ENCODE results near the gene OVOL3.
"Not testable (repeated sequence)": the region's sequence is repeated elsewhere in the genome, so short reads cannot be mapped to it uniquely, and the experiment has no call there.

Gene OVOL3

GRCh38 chr19:36110487-36111199 lies at the start of gene OVOL3:
Gene OVOL3 (plus strand): TSS chr19:36111143. CDS start chr19:36111203, 60 bp downstream.
- no peaks in the 10 kb centered on the region for H3K9me3 Mint-ChIP-seq
- no peak within 1 kb of the TSS for H3K27ac Mint-ChIP-seq
- H3K4me3 Mint-ChIP-seq: no peak within 1 kb of the TSS
- H3K4me1 Mint-ChIP-seq: peaks cover 18 to 23% of the 10 kb centered on the region in 2 donors
- ATAC-seq (replicated peaks) (no peak), DNase-seq (no peak)
- no peaks in the 10 kb centered on the region for H3K27me3 Mint-ChIP-seq
- H3K36me3 Mint-ChIP-seq: peaks cover 13 to 51% of the 10 kb centered on the region in 2 donors

DNA sequence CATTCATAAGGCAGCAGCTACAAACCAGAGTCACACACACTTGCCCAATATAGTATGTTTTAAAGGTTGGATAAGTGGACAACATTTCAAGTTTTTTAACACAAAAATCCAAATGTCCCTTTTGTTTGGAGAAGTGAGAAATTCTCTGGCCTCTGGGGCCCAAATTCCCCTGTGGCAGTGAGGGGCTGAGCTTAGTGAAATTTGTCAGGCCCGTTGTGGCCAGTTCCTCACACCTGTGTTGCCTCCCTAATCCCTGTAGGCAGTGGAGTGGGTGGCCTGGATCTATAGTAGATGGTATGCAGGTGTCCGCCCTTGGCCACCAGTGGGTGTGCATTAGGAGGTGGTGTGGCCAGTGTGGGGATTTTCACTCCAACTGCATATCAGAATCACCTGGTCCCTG lies 49.6 kb upstream of the OVOL3 start:
- H3K4me1 Mint-ChIP-seq: peaks cover 5 to 7% of the 10 kb centered on the region in 2 donors
- H3K36me3 Mint-ChIP-seq: peaks cover 4 to 21% of the 10 kb centered on the region in 2 donors
- no peaks in the 10 kb centered on the region for H3K27me3 Mint-ChIP-seq
- no peaks in the 10 kb centered on the region for H3K9me3 Mint-ChIP-seq
- DNase-seq (no peak), ATAC-seq (replicated peaks) (peak in 1 of 2 donors; percentile 51)
- H3K4me3 Mint-ChIP-seq: no peak overlapping the region
- no peak overlapping the region for H3K27ac Mint-ChIP-seq

DNA sequence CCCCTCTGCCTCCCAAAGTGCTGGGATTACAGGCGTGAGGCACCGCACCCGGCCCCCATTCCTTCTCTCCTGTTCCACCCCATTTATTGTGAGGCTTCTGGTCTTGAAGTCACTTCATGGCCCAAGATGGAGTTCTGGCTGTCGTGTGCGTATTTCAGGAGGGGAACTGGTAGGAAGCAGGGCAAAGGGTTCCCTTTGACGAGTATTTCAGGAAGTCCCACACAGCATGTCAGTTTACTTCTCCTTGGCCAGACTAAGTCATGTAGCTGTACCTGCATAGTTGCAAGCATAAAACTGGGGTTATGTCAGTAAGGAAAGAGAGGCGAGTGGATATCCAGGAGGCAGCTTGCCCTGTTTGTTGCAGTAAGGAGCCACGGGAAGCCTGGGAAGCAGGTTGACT lies 46.1 kb upstream of the OVOL3 start:
- no peaks in the 10 kb centered on the region for H3K27me3 Mint-ChIP-seq
- no peak for ATAC-seq (replicated peaks)
- H3K4me3 Mint-ChIP-seq: no peak overlapping the region
- no peak for DNase-seq
- H3K27ac Mint-ChIP-seq: no peak overlapping the region
- peaks cover 7 to 21% of the 10 kb centered on the region in 2 donors for H3K36me3 Mint-ChIP-seq
- no peaks in the 10 kb centered on the region for H3K9me3 Mint-ChIP-seq
- peaks cover 5 to 6% of the 10 kb centered on the region in 2 donors for H3K4me1 Mint-ChIP-seq

GRCh38 chr19:36067681-36068080 lies 43.3 kb upstream of the OVOL3 start:
- no peaks in the 10 kb centered on the region for H3K9me3 Mint-ChIP-seq
- ATAC-seq (replicated peaks) (no peak), DNase-seq (no peak)
- no peak overlapping the region for H3K4me3 Mint-ChIP-seq
- H3K27ac Mint-ChIP-seq: no peak overlapping the region
- peaks cover 5% of the 10 kb centered on the region in 2 donors for H3K4me1 Mint-ChIP-seq
- H3K27me3 Mint-ChIP-seq: no peaks in the 10 kb centered on the region
- peaks cover 8 to 16% of the 10 kb centered on the region in 2 donors for H3K36me3 Mint-ChIP-seq

DNA sequence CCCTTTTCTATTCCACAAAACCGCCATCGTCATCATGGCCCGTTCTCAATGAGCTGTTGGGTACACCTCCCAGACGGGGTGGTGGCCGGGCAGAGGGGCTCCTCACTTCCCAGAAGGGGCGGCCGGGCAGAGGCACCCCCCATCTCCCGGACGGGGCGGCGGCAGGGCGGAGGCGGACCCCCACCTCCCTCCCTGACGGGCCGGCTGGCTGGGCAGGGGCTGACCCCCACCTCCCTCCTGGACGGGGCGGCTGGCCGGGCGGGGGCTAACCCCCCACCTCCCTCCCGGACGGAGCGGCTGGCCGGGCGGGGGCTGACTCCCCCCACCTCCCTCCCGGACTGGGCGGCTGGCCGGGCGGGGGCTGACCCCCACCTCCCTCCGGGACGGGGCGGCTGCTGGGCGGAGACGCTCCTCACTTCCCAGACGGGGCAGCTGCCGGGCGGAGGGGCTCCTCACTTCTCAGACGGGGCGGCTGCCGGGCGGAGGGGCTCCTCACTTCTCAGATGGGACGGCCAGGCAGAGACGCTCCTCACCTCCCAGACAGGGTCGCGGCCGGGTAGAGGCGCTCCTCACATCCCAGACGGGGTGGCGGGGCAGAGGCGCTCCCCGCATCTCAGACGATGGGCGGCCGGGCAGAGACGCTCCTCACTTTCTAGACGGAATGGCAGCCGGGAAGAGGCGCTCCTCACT lies 42.0 kb upstream of the OVOL3 start:
- H3K9me3 Mint-ChIP-seq; H3K27ac Mint-ChIP-seq; H3K4me1 Mint-ChIP-seq; DNase-seq; H3K27me3 Mint-ChIP-seq; ATAC-seq (replicated peaks); H3K4me3 Mint-ChIP-seq: not testable (repeated sequence)
- peaks cover 8 to 16% of the 10 kb centered on the region in 2 donors for H3K36me3 Mint-ChIP-seq

DNA sequence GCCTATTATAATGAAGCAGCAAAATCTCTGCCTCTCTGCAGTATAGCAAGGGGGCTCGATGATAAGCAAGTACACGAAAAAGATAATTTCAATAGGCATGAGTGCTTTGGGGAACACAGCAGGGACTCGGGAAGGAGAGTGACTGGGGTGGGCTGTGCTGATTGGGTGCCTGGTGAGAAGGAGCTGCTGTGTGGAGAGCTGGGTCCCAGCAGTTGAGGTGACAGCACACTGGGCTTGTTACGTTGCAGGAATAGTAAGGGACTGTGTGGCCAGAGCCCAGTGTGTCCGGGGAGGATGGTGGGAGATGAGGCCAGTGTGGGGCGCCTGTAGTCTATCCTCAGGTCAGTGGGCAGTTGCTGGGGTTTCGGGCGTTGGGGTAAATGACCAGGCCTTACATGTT lies 38.9 kb upstream of the OVOL3 start:
- H3K4me1 Mint-ChIP-seq: no peaks in the 10 kb centered on the region
- H3K27ac Mint-ChIP-seq: no peak overlapping the region
- H3K36me3 Mint-ChIP-seq: peaks cover 5 to 16% of the 10 kb centered on the region in 2 donors
- no peaks in the 10 kb centered on the region for H3K9me3 Mint-ChIP-seq
- no peak for ATAC-seq (replicated peaks)
- H3K27me3 Mint-ChIP-seq: no peaks in the 10 kb centered on the region
- H3K4me3 Mint-ChIP-seq: no peak overlapping the region
- DNase-seq: no peak

DNA sequence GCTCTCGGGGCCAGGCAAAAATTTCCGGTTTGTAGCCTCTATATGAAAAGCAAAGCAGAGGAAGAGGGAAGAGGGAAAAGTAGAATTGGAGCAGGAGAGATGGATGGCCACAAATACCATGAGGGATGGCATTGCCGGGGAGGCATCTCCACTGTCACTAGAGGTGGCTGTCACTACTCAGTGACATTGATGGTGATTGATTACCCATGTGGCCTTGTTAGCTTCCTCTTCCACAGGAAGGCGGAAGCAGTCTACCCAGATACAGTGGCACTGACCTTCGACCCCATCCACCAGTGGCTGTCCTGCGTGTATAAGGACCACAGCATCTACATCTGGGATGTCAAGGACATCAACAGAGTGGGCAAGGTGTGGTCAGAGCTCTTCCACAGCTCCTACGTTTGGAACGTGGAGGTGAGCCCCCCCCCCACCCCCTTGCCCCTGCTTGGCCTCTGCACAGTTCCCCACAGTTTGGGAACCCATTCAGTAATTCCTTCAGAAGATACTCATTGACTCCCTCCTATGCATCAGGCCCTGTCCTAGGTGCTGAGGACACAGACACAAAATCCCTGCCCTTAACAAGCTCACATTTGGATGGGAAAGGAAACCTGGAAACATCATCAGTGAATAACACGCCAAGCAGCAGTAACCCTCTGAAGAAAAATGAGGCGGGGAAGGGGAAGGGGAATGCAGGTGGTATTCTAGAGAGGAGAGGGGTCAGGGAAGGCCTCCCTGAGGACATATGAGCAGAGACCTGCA lies 37.6 kb upstream of the OVOL3 start:
- DNase-seq (no peak), ATAC-seq (replicated peaks) (no peak)
- Mint-ChIP-seq H3K9me3 (no peaks in the 10 kb centered on the region), H3K36me3 (peaks cover 6 to 10% of the 10 kb centered on the region in 2 donors), H3K27me3 (no peaks in the 10 kb centered on the region), H3K27ac (no peak overlapping the region), H3K4me1 (no peaks in the 10 kb centered on the region), H3K4me3 (no peak overlapping the region)

DNA sequence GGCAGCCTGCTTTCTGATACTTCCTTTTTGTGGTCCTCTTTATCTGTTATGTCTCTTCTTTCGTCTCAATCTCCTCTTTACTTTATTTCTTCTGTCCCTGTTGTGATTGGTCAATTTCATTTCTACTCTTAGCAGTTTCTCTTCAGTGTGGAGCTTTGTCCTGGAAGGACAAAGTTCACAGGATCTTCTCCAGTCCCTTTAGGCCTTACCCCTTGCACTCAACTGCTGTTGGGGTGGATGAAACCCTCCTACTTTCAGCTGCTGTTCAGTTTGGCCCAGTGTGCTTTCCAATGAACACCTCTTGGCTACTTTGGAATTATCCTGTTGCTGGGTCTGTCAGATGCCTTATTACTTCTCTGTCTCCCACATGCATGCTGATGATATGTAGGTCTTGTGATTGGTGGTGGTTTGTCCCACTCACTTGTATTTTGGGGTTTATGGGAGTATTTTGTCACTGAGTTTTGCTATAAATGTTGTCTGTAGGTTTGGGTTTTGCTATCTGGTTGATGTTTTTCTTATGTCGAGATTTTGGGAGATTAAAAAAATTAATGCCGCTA lies 31.5 kb upstream of the OVOL3 start:
- Mint-ChIP-seq H3K36me3 (peaks cover 16 to 40% of the 10 kb centered on the region in 2 donors), H3K4me3 (no peak overlapping the region)
- no peak for ATAC-seq (replicated peaks)

GRCh38 chr19:36081385-36081784 lies 29.6 kb upstream of the OVOL3 start:
- no peak overlapping the region for H3K27ac Mint-ChIP-seq
- peaks cover 17 to 43% of the 10 kb centered on the region in 2 donors for H3K36me3 Mint-ChIP-seq
- H3K4me3 Mint-ChIP-seq: no peak overlapping the region
- DNase-seq: no peak
- ATAC-seq (replicated peaks): no peak
- H3K27me3 Mint-ChIP-seq: no peaks in the 10 kb centered on the region
- no peaks in the 10 kb centered on the region for H3K9me3 Mint-ChIP-seq
- no peaks in the 10 kb centered on the region for H3K4me1 Mint-ChIP-seq

More for the DNA sequence above, 31.5 kb upstream of the OVOL3 start:
- no peak for DNase-seq
- Mint-ChIP-seq H3K27ac (no peak overlapping the region), H3K4me1 (no peaks in the 10 kb centered on the region), H3K9me3 (no peaks in the 10 kb centered on the region), H3K27me3 (no peaks in the 10 kb centered on the region)

DNA sequence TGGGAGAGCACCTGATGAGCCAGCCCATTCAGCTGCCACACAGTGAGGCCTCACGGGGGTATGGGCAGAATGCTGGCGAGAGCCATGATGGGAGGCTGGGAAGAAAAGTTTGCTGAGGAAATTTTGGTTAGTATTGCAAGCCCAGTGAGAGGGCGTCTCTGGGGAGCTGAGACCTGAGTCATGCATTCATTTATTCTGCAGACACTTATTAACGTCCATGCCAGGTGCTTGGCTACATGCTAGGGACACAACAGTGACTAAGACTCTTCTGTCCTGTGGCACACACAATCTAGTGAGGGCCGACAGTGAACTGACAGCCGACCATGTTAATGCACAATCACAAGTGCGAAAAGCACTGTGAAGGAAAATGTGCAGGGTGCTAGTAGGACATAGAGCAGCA lies 29.0 kb upstream of the OVOL3 start:
- Mint-ChIP-seq H3K4me1 (no peaks in the 10 kb centered on the region), H3K9me3 (no peaks in the 10 kb centered on the region), H3K27ac (no peak overlapping the region), H3K36me3 (peaks cover 18 to 44% of the 10 kb centered on the region in 2 donors), H3K4me3 (no peak overlapping the region), H3K27me3 (no peaks in the 10 kb centered on the region)
- DNase-seq (no peak), ATAC-seq (replicated peaks) (no peak)

- DNase-seq: no peak
- Mint-ChIP-seq H3K4me3 (no peak overlapping the region), H3K9me3 (no peaks in the 10 kb centered on the region), H3K4me1 (no peaks in the 10 kb centered on the region), H3K27ac (no peak overlapping the region), H3K27me3 (no peaks in the 10 kb centered on the region), H3K36me3 (peaks cover 19 to 46% of the 10 kb centered on the region in 2 donors)
- ATAC-seq (replicated peaks): no peak
Measured at GRCh38 chr19:36082916-36083315, 28.0 kb upstream of the OVOL3 start.

GRCh38 chr19:36084231-36085009 lies 26.5 kb upstream of the OVOL3 start:
- DNase-seq (no peak), ATAC-seq (replicated peaks) (no peak)
- Mint-ChIP-seq H3K4me1 (no peaks in the 10 kb centered on the region), H3K9me3 (no peaks in the 10 kb centered on the region), H3K36me3 (peaks cover 23 to 48% of the 10 kb centered on the region in 2 donors), H3K27me3 (no peaks in the 10 kb centered on the region), H3K4me3 (no peak overlapping the region), H3K27ac (no peak overlapping the region)

GRCh38 chr19:36086326-36086725 lies 24.6 kb upstream of the OVOL3 start:
- DNase-seq (no peak), ATAC-seq (replicated peaks) (no peak)
- Mint-ChIP-seq H3K27ac (no peak overlapping the region), H3K9me3 (no peaks in the 10 kb centered on the region), H3K4me1 (no peaks in the 10 kb centered on the region), H3K4me3 (no peak overlapping the region), H3K36me3 (peaks cover 20 to 48% of the 10 kb centered on the region in 2 donors), H3K27me3 (no peaks in the 10 kb centered on the region)

- no peaks in the 10 kb centered on the region for H3K27me3 Mint-ChIP-seq
- peaks cover 13 to 34% of the 10 kb centered on the region in 2 donors for H3K36me3 Mint-ChIP-seq
- peaks cover 13 to 15% of the 10 kb centered on the region in 2 donors for H3K4me1 Mint-ChIP-seq
- ATAC-seq (replicated peaks) (no peak), DNase-seq (no peak)
- H3K27ac Mint-ChIP-seq: no peak overlapping the region
- H3K9me3 Mint-ChIP-seq: no peaks in the 10 kb centered on the region
- H3K4me3 Mint-ChIP-seq: no peak overlapping the region
Measured at GRCh38 chr19:36089847-36090246, 21.1 kb upstream of the OVOL3 start.
